GM19351 (cell line): Measurements from ENCODE around the gene ENHO.

Experiments
- ATAC-seq: cut with Tn5 transposase; IDR thresholded peaks from one replicate; pipeline ENCODE4 v1.9.1; 2021; ENCODE audit warnings: mild to moderate bottlenecking, moderate library complexity; ENCODE audit not compliant: unreplicated experiment

Gene ENHO

DNA sequence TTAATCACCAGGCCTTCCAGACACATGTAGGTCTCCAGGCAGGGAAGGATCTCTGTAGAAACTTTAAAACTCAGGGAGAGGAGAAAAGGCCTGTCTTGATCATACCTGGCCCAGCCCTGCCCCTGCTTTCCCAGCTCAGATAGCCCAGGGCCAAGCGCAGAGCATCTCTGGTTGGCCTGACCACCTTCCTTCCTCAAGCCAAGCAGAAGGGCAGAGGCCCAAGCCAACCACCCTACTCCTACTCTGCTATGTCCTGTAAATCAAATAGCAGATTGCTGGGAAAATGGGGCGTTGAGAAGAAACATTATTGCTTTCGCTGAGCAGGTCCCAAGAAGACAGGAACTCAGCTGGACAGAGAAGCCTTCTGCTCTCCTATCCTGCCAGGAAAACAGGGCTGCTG is 14.3 kb downstream of the ENHO start:
- ATAC-seq: no peak

DNA sequence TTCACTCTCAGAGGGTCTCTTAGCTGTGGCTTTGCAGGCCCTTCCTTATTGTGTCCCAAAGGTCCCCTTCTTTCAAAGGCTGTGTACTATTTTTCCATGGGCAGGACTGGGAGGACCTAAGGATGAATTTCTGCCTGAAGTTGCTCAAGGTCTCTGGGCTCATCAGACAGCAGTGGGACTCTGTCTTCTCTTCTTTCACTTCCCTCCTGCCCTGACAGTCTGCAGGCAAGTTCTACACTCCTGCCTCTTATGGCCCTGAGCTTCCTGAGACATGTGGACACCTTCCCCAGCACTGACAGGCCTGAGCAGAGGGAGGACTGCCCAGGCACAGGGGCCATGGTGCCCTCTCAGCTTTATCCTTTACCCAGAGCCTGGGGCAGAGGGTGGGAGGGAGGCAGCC is 14.8 kb downstream of the ENHO start:
- no peak for ATAC-seq

DNA sequence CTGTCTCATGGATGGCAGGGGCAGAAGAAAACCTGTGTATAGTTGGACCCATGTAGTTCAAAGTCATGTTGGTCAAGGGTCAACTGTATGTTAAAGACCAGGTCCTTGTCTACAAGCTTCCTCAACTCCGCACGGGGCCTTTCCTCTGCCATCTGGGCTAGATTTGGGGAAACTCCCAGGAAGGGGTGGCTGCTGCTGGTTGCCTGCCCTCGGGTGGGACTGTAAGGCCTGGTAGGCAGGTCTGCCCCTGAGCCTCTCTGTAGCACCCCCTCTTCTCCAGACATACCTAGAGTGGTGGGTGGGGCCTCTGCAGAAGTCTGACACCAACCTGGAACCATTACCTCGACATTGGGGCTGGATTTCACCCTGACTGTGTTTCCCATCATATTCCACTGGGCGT is 15.2 kb downstream of the ENHO start:
- ATAC-seq: no peak

DNA sequence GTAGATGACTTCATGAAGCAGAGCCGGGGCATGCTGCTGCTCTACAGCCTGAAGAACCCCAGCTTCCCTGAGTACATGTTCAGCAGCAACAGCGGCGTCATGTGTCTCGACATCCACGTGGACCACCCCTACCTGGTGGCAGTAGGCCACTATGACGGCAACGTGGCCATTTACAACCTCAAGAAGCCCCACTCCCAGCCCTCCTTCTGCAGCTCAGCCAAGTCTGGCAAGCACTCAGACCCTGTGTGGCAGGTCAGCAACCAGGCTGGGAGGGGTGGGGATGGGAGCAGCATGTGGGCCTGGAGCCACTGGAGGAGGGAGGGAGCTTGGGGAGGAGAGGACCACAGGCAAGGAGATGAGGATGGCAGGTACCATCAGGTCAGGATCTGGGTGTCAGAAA is 16.2 kb downstream of the ENHO start:
- no peak for ATAC-seq

DNA sequence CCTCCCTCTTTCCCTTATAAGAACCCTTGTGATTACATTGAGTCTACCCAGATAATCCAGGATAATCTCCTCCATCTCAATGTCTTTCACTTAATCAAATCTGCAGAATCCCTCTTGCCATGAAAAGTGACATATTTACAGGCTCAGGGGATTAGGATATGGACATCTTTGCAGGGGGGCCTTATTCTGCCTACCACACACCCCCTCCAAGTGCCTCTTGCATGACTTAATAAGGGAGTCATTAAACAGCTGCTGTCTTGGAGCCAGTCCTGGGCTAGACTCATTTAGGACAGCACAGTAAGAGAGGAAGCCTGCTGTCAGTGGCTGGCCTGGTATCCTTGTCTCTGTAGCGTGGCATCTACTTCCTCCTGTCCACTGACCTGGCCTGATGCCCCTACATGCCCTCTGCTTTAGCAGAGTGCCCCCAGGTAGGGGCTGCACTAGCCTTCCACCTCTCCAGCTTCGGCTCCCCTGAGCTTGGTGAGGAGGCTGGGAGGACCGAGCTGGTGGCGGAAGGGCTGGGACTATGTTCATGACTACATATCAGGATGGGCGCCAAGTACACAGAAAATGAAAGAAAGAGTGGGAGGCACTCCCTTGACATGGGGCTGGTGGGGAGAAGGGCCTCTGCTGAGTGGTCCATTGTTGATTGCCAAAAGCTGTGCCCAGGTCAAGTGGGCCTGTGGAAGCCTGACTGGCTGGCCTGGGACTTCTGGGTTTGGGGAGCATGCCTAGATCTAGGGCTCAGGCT is 17.2 kb downstream of the ENHO start:
- ATAC-seq: no peak

DNA sequence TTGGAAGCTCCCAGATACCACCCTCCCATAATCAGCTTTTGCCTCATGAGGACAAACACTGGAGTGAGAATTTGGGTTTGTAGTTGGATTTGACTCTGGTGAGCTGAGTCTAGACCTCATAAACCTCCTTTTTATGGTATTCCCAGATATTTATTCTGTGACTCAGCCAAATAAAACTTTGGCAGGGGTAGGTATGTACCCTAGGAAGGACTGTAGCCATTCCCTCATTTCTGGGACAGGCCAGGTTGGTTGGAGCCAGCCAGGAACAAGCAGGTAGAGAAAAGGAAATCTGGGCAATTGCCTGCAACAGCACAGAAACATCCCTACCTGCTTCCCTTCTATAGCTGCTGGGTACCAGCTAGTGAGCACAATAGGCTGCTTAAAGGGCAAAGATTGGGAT is 19.4 kb downstream of the ENHO start:
- ATAC-seq: no peak

DNA sequence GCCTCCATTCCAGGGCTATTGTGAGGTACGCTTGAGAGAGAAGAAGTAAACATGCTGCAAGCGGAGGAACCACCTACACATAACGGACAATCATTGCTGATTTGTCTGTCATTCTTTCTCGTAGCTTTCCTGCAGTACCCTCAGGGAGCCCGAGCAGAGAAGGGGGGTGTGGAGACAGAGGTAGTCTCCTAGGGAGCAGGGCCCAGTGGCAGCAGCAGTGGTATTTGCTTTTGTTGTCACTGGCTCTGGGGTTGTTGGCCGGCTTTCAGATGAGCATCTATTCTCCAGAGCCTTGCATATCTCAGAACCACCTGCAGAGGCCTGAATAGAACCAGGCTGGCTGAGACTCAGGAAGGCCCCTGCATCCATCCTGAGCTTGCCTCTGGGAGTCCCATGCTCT is 19.9 kb downstream of the ENHO start:
- ATAC-seq: no peak

DNA sequence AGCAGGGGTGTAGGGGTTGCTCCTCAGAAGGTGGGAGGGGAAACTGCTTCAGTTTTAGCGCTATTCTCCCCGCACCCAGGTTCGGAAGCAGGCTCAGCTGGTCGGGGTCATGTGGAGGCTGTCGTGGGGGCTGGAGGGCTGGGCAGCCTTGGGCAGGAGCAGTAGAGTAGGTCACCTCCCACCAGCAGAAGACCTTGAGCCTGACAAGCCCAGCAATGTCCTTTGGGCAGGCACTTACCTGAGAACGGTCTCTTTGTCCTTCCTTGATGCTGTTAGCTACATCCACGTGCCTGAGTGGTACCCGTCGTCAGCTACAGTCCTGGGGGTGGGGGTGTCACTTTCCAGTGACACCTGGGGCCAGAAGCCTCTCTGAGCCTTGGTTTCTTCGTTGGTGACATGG is 20.3 kb downstream of the ENHO start:
- ATAC-seq: no peak

DNA sequence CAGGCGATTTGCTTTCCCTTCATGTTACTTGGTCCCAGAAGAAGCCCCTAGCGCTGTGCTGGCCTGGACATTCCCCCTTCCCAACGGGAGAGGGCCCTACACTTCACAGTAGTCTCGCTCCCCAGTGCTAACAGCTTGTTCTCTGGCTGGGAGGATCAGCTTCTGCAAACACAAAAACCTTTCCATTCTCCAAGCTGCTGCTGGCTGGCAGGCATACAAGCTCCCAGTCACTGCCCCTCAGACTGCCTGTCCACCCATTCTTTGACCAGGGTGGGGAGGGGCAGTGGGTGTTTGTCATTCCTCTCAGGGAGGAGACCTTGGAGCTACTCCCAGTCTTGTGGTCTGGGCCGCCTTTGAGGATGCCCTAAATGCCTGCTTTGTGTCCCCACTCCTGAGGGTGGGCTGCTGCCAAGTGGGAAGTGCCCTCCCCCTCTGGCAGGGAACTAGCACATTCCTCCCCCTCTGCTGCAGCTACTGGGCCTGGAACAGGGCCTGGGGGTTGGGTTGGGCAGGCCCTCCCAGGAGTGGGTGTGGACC is 20.8 kb downstream of the ENHO start:
- no peak for ATAC-seq

DNA sequence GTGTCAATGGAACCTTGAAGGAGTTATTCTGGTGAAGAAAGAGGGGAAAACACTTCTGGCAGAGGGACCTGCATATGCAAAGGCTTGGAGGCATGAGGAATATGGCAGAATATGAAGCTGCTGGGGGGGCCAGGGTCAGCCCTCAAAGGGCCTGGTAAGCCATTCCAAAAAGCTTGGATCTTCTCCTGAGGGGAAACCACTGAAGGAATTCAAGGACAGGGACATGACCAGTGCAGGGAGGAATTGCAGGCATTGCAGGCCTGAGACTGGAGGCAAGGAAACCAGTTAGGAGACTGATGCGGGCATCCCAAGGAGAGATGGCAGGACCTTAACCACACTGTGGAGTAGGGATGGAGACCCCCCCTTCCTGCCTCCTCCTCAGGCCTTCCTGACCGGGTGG is 21.4 kb downstream of the ENHO start:
- no peak for ATAC-seq

DNA sequence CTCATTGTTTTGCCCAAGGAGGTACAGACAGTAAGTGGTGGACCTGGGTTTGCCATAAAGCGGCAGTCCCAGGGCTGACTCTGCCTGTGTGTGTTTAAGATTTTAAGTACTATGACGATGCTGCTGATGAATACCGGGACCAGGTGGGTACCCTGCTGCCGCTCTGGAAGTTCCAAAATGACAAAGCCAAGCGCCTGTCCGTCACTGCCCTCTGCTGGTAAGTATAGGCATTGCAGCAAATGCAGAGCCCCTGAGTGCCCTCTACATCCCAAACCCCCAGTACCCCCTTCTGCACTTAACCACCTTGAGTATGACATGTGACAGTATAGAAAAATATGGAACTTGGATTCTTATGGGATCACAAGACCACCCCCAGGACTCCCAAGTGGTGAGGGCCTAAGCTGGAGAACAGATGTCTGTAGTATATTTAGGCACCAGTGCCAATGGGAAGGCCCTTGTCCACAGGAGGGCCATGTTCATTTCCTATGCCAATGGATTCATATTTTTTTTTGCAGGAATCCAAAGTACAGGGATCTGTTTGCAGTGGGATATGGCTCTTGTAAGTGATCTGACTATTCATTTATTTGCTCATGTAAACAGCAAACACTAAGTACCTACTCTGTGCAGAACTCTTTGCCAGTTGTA is 22.0 kb downstream of the ENHO start:
- ATAC-seq: no peak

DNA sequence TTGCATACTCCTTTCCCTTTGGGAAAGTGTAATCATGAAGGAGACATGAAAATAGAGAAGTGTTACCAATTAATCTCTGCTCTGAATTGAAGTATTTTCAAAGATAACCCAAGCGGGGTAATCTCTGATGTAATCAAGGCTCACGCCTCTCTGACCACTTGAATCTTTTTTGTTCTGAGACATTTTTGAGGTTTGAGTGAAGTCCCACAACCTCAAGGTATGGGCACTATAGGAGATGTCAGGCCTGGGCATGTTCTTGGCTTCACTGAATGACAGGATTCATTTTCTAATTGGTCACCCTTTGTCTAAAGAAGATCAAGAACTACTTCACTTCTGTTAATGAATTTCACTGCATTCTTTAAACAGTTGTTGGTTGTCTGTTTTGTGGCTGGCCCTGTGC is 23.7 kb downstream of the ENHO start:
- no peak for ATAC-seq

DNA sequence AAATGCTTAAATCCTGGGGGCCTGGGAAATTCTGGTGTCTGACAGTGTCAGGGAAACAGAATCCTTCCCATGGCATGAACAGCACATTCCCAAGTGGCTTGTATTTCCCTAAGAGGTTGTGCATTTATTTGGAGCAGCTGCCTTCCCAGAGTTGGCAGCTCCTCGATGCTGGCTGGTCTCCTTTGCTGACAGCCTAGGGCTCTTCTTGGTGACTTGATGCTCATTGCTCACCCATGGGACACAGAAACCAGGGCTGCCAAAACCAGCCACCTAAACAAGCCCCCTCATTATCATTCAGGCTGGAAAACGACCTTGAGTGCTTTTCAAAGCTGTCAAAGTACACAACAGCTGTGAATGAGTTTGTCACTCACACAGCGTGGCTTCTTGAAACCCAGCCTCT is 24.2 kb downstream of the ENHO start:
- no peak for ATAC-seq

DNA sequence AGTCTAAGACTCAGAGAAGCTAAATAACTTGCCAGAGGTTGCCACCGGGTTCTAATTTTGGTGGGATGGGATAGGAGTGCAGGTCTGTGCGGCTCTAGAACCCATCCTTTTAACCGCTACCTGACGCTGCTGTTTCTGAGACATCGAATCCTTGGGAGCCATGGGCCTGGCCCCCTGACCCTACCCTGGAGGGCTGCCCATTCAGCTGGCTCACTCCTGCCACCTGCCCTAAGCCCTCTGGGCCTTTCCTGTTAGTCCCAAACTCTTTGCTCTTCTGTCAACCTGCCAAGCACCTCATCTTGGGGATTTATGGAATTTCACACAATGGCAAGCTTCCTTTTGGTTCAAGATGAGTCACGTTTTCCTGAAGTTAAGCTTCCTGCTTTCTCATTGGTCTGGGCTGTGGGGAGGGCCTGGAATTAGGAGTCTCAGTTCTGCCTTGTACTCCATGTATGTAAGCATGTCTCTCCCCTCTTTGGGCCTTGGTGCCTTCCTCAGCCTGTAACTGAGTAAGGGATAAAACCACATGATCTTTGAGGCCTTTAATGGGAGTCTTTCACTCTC is 26.6 kb downstream of the ENHO start:
- no peak for ATAC-seq

DNA sequence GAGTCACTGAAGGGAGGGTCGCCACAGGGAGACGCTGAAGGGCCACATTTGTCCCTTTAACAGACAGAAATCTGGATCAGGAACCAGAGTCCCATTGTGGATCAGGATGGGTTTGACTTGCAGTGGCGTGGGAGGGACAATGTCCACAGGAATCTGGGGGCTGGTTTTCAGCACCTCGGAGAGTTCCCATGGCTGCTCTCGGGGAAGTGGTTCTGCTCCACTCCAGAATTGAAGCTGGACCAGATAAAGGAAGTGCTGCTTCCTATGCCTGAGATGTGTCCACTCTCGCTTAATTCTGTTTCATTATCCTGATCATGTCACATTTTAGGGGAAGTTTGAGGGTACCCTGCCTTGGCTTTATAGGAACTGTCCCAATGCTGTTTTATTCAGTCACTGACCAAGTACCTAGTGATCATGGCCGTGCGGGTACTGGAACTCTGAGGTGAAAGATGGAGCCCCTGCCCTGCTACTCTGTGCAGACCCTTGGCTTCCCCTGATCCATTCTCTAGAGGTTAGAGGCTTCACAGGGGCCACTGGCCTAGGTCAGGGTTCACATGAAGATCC is 28.7 kb downstream of the ENHO start:
- no peak for ATAC-seq

DNA sequence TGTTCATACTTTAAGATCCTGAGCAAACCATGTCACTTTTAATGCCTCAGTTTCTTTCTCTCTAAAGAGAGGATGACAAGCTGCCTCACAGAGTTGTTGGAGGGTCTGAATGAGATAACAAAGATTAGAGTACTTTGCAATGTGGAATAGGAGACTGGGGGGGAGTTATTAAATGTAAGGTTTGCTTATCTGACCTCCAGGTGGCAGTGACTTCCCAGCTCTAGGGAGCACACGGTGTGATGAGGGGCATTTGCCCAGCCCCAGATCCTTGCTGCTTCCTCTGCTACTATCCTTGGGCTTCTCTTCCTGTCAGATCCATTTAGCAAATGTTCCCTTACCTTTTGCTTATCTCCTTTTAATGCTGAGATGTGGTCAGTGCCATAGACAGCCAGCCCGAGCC is 30.7 kb downstream of the ENHO start:
- ATAC-seq: no peak

DNA sequence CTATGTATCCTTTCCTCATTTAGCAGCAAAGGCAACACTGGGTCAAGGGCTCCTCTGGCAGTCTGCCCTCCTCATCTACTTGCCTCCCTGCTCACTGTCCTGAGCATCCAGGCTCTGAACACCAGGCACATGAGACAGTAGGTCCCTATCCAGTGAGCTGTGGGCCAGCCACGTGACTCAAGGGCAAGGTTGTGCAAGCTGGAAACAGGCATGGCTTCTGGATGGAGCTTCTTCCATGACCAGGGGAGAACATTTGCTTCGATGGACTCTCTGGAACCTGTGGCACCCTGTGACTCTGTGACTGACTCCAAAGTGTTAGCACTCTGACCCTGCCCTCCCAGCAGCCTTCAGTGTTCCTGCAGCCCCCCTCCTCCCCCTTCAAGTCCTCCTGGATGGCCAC is 31.2 kb downstream of the ENHO start:
- ATAC-seq: no peak

DNA sequence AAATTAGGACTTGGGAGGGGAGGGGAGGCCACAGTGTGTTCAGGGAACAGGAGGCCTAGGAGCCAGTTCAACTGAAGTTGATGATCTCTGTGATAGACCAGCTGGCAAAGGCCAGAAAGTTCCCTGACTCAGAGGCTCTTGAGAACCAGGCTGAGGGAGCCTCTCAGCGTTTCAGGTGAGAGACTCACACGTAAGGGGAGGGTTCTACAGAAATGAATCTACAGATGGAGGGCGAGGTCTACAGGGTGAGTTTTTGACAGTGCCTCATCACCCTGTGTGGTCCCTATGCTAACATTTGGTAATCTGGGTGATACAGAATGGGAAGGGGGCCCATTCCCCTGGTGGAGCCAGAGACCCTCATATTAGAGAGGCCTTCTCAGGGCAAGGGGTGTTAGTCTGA is 32.0 kb downstream of the ENHO start:
- no peak for ATAC-seq

DNA sequence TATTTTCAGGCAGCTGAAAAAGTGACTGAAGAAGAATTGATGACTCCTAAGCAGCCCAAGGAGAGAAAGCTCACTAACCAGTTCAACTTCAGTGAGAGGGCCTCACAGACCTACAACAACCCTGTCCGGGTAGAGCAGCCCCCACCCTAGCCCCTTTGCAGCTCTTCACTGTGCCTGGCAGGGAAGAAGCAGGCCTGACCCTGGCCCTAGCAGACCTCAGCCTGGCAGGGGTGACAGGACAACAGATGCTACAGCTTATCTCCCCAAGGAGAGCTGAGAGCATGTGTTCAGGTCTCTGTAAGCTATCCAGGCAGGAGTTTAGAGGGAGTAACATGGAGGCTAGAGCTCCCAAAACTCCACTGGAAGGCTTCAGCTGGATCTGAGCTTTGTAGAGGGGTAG is 32.4 kb downstream of the ENHO start:
- ATAC-seq: no peak

DNA sequence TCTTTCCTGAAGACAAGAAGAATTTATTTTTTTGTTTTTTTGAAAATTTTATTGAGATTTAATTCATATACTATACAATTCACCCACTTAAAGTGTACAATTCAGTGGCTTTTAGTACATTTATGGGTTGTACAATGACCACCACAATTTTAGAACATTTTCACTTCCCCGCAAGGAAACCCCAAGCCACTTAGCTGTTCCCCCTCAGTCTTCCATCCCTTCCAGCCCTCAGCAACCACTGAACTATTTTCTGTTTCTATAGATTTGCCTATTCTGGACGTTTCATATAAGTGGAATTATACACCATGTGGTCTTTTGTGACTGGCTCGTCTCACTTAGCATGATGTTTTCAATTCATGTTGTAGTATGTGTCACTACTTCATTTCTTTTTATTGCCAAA is 36.2 kb downstream of the ENHO start:
- ATAC-seq: no peak

DNA sequence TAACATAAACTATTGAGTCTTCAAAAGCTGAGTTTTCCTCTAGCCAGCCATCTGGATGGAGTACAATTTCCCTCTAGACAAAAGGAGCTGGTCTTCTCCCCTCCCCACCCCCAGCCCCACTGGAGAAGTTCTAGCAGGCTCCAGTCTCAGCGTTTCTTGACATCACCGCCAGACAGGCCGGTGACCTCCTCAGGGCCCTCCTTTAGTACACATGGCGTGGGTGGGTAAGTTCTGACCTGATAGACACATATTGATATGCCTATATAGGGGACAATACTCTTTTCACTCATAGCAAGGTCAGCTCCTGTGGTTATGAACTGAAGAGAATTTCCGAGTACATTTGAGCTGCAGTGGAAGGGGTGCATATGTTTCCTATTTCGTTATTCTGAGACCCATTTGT is 37.0 kb downstream of the ENHO start:
- no peak for ATAC-seq

DNA sequence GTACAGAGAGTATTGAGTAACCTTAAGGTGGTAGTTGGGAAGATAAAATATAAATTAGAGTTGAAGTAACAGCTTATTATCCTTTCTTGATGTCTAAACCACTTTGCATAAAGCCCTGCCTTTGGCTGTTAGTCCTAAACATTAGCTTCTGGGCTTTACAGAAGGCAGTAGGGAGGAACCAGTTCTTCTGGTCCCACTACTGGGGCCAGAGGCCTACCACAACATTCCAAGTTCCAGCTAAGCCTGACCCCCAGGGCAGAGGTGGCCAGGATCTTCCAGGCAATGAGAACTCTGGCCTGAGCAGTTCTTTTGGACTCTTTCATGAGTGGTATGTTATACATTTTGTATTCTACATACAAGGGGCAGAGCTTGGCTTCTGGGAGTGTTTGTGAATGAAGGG is 38.1 kb downstream of the ENHO start:
- no peak for ATAC-seq
